Trophoblast cell (in vitro differentiated cells and primary cell): ENCODE data around the gene HDC.

Experiments
- DNase-seq, 2 donors: peaks; one replicate each; pipeline ENCODE4 v3.0.0-alpha.2; 2016
- H2AFZ ChIP-seq: 2 replicates; pipeline ENCODE4 v1.6.1; 2013; ENCODE audit warnings: low read length, moderate library complexity, mild to moderate bottlenecking; ENCODE audit not compliant: insufficient read depth, poor library complexity
- H2AK5ac ChIP-seq: 2 replicates; pipeline ENCODE4 v1.6.1; 2013; ENCODE audit warnings: mild to moderate bottlenecking, low read length
- H2BK120ac ChIP-seq: 2 replicates; pipeline ENCODE4 v1.6.1; 2013; ENCODE audit warnings: low read length, mild to moderate bottlenecking, moderate library complexity; ENCODE audit not compliant: insufficient read depth, poor library complexity
- H2BK12ac ChIP-seq: 2 replicates; pipeline ENCODE4 v1.6.1; 2013; ENCODE audit warnings: mild to moderate bottlenecking, low read length, moderate library complexity
- H2BK5ac ChIP-seq: 2 replicates; pipeline ENCODE4 v1.6.1; 2013; ENCODE audit warnings: low read length, low read depth, moderate library complexity, mild to moderate bottlenecking; ENCODE audit not compliant: poor library complexity
- H3K14ac ChIP-seq: 2 replicates; pipeline ENCODE4 v1.6.1; 2013; ENCODE audit warnings: mild to moderate bottlenecking, low read length
- H3K18ac ChIP-seq: 2 replicates; pipeline ENCODE4 v1.6.1; 2013; ENCODE audit warnings: mild to moderate bottlenecking, low read length
- H3K23ac ChIP-seq: 2 replicates; pipeline ENCODE4 v1.6.1; 2013; ENCODE audit warnings: low read length
- H3K27ac ChIP-seq: 2 replicates; pipeline ENCODE4 v1.5.1; 2013; ENCODE audit warnings: low read depth, mild to moderate bottlenecking, inconsistent platforms, low read length, moderate library complexity
- H3K27me3 ChIP-seq: 2 replicates; pipeline ENCODE4 v1.6.1; 2013; ENCODE audit warnings: inconsistent platforms, mild to moderate bottlenecking, low read length, moderate library complexity; ENCODE audit not compliant: insufficient read depth
- H3K36me3 ChIP-seq, 2 experiments: 1 replicate in 1 of 2; 2 replicates in 1 of 2; pipeline ENCODE4 v1.6.1; 2013; ENCODE audit warnings: low read length in 2 of 2, mild to moderate bottlenecking in 2 of 2, moderate library complexity in 1 of 2; ENCODE audit not compliant: insufficient read depth in 2 of 2, control insufficient read depth in 1 of 2
- H3K4ac ChIP-seq: 2 replicates; pipeline ENCODE4 v1.6.1; 2013; ENCODE audit warnings: low read depth, mild to moderate bottlenecking, low read length, moderate library complexity
- H3K4me1 ChIP-seq, 2 experiments: 1 replicate in 1 of 2; 2 replicates in 1 of 2; pipeline ENCODE4 v1.6.1; 2013; ENCODE audit warnings: low read length in 2 of 2, mild to moderate bottlenecking in 2 of 2, moderate library complexity in 1 of 2; ENCODE audit not compliant: insufficient read depth in 2 of 2, control insufficient read depth in 1 of 2
- H3K4me2 ChIP-seq: 2 replicates; pipeline ENCODE4 v1.6.1; 2013; ENCODE audit warnings: inconsistent platforms, mild to moderate bottlenecking, low read length, moderate library complexity
- H3K4me3 ChIP-seq: 2 replicates; pipeline ENCODE4 v1.5.1; 2013; ENCODE audit warnings: mild to moderate bottlenecking, low read depth, low read length, inconsistent platforms
- H3K79me1 ChIP-seq: one replicate; pipeline ENCODE4 v1.6.1; 2013; ENCODE audit warnings: low read length
- H3K79me2 ChIP-seq: 2 replicates; pipeline ENCODE4 v1.6.1; 2013; ENCODE audit warnings: low read length, mild to moderate bottlenecking; ENCODE audit not compliant: control insufficient read depth, insufficient read depth, poor library complexity
- H3K9ac ChIP-seq: 2 replicates; pipeline ENCODE4 v1.6.1; 2013; ENCODE audit warnings: mild to moderate bottlenecking, low read length
- H3K9me3 ChIP-seq: 2 replicates; pipeline ENCODE4 v1.6.1; 2013; ENCODE audit warnings: low read depth, mild to moderate bottlenecking, control low read depth, inconsistent platforms, low read length; ENCODE audit not compliant: insufficient read depth
- H4K12ac ChIP-seq: 2 replicates; pipeline ENCODE4 v1.6.1; 2013; ENCODE audit warnings: low read depth, mild to moderate bottlenecking, low read length, moderate library complexity
- H4K8ac ChIP-seq: 2 replicates; pipeline ENCODE4 v1.6.1; 2013; ENCODE audit warnings: low read depth, mild to moderate bottlenecking, low read length, moderate library complexity
- H4K91ac ChIP-seq: one replicate; pipeline ENCODE4 v1.6.1; 2013; ENCODE audit warnings: low read depth, mild to moderate bottlenecking, low read length, moderate library complexity
- WGBS: extraction: QIAGEN DNeasy Blood & Tissue Kit; methylation state at CpG from one replicate; pipeline ENCODE4 v1.1.7; 2013; ENCODE audit warnings: missing lambda C conversion rate; ENCODE audit not compliant: insufficient read length, insufficient coverage; ENCODE audit errors: extremely low coverage; 5-methylcytosine and 5-hydroxymethylcytosine counted together

Gene HDC

DNA sequence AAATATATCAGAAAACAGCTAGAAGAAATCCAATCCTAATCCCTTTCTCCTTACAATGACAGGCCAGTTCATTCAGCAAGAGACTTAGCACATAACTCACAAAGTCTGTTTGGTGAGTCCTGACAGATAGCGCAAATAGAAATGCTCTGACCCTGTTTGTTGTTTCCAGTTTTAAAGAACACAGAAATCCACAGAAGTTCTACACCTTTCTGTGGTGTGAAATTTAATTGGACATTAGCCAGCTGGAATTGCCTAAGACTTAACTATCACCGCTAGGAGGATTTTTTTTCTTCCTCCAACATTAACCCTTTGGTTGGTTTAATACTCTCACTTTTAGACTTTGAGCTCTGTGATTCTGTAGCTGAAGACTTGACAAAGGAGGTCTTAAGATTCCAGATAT lies 30.8 kb downstream of the HDC start:
- no peak overlapping the region for H3K9ac ChIP-seq
- H2BK5ac ChIP-seq = no peak overlapping the region
- H4K8ac ChIP-seq = no peak overlapping the region
- no peaks in the 10 kb centered on the region for H3K4me1 ChIP-seq
- no peak overlapping the region for H3K23ac ChIP-seq
- no peaks in the 10 kb centered on the region for H3K9me3 ChIP-seq
- no peaks in the 10 kb centered on the region for H3K79me1 ChIP-seq
- no peak overlapping the region for H2BK120ac ChIP-seq
- H3K27ac ChIP-seq = no peak overlapping the region
- H2AK5ac ChIP-seq = no peak overlapping the region
- no peak for DNase-seq
- no peak overlapping the region for H3K14ac ChIP-seq
- H2AFZ ChIP-seq = no peak overlapping the region
- no peaks in the 10 kb centered on the region for H3K27me3 ChIP-seq
- H3K79me2 ChIP-seq = no peaks in the 10 kb centered on the region
- no peak overlapping the region for H2BK12ac ChIP-seq
- no peak overlapping the region for H4K91ac ChIP-seq
- H3K18ac ChIP-seq = no peak overlapping the region
- H3K4me3 ChIP-seq = no peak overlapping the region
- no peak overlapping the region for H3K4ac ChIP-seq
- H4K12ac ChIP-seq = no peak overlapping the region
- no CpG with 5 or more reads among the region's 2 CpGs for WGBS
- H3K36me3 ChIP-seq = no peaks in the 10 kb centered on the region
- H3K4me2 ChIP-seq = no peak overlapping the region

DNA sequence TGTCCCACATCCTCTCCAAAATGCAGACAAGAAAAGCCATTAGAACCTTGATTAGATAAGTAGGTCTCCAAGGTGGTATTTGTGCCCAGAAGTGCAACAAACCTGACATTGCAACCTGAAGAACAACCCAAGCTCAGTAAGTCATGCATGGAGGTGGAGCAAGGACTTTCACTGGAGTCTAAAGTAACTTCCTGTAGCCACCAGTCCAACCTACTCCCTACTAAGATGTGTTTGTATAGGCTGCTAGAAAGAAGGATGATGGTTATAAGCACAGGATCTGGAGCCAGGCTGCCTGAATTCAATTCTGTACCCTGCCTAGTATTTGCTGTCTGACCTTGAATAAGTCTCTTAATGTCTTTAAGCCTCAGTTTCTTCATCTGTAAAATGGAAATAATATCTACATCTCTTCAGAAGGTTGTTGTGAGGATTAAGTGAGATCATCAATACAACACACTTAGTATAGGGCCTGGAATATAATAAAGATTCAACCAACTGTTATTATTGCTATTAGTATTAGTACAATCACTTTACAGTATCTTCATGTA lies 32.3 kb downstream of the HDC start:
- no peaks in the 10 kb centered on the region for H3K79me1 ChIP-seq
- no peak overlapping the region for H4K12ac ChIP-seq

DNA sequence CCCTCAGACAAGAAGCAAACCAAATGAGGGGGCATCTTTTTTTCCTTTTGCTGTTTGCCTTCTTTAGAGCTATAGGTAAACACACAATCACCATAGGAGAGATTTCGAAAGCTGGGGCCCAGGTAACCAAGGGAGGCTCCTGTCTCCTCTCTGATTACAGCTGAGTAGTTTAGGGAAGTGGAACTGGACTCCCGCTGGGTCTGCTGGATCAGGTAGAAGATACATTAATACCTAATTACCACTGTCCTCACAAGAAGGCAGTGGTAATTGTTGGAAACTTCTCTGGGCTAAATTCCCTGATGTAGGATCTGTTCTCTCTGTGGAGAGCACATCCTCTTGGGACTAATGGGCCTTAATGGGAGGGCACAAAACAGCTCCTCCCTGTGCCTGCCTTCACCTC lies 32.7 kb downstream of the HDC start:
- no peak overlapping the region for H2BK12ac ChIP-seq
- no peak overlapping the region for H3K9ac ChIP-seq
- H4K12ac ChIP-seq = no peak overlapping the region
- no peaks in the 10 kb centered on the region for H3K79me1 ChIP-seq
- no peak overlapping the region for H2BK5ac ChIP-seq
- H3K4me2 ChIP-seq = no peak overlapping the region
- no peak for DNase-seq
- no CpG with 5 or more reads among the region's 2 CpGs for WGBS
- H4K91ac ChIP-seq = no peak overlapping the region
- no peaks in the 10 kb centered on the region for H3K4me1 ChIP-seq
- no peak overlapping the region for H3K27ac ChIP-seq
- no peak overlapping the region for H4K8ac ChIP-seq
- H3K4ac ChIP-seq = no peak overlapping the region
- H3K79me2 ChIP-seq = no peaks in the 10 kb centered on the region
- no peak overlapping the region for H2BK120ac ChIP-seq
- no peaks in the 10 kb centered on the region for H3K9me3 ChIP-seq
- no peak overlapping the region for H2AK5ac ChIP-seq
- H3K14ac ChIP-seq = no peak overlapping the region
- no peak overlapping the region for H2AFZ ChIP-seq
- no peak overlapping the region for H3K18ac ChIP-seq
- no peaks in the 10 kb centered on the region for H3K27me3 ChIP-seq
- H3K4me3 ChIP-seq = no peak overlapping the region
- H3K23ac ChIP-seq = no peak overlapping the region
- no peaks in the 10 kb centered on the region for H3K36me3 ChIP-seq

More for the DNA sequence above, 32.3 kb downstream of the HDC start:
- Histone ChIP-seq H3K18ac (no peak overlapping the region), H3K4me3 (no peak overlapping the region), H2BK5ac (no peak overlapping the region), H2AFZ (no peak overlapping the region), H3K4me1 (no peaks in the 10 kb centered on the region), H2AK5ac (no peak overlapping the region), H2BK120ac (no peak overlapping the region), H3K9ac (no peak overlapping the region), H2BK12ac (no peak overlapping the region), H3K4ac (no peak overlapping the region), H4K8ac (no peak overlapping the region), H3K79me2 (no peaks in the 10 kb centered on the region), H3K23ac (no peak overlapping the region), H3K9me3 (no peaks in the 10 kb centered on the region), H3K14ac (no peak overlapping the region), H3K27ac (no peak overlapping the region), H4K91ac (no peak overlapping the region), H3K36me3 (no peaks in the 10 kb centered on the region), H3K4me2 (no peak overlapping the region), H3K27me3 (no peaks in the 10 kb centered on the region)
- DNase-seq = no peak

DNA sequence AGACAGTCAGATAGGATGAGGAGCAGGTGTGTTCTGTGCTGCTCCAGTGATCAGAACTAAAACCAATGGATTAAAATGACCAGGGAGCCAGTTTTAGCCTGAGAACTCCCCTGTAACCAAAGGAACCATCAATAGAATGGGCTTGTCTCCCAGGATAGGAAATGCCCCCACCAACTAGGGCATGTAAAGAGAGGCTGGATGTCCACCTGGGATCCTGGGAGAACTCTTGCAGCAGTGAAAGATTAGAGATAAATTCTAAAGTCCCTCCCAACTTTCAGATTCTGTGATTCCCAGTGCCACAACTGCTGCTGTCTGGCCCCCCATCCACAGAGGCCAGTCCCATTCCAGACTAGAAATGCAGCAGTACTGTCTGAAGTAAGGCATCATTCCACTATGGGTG lies 33.8 kb downstream of the HDC start:
- Histone ChIP-seq H4K8ac (no peak overlapping the region), H3K79me1 (no peaks in the 10 kb centered on the region), H3K36me3 (no peaks in the 10 kb centered on the region), H2BK120ac (no peak overlapping the region), H3K18ac (no peak overlapping the region), H2BK5ac (no peak overlapping the region), H3K23ac (no peak overlapping the region), H3K4ac (no peak overlapping the region), H3K27ac (no peak overlapping the region), H3K27me3 (no peaks in the 10 kb centered on the region), H3K14ac (no peak overlapping the region), H2BK12ac (no peak overlapping the region), H3K4me3 (no peak overlapping the region), H4K91ac (no peak overlapping the region), H3K9me3 (no peaks in the 10 kb centered on the region), H3K4me1 (no peaks in the 10 kb centered on the region), H3K4me2 (no peak overlapping the region), H4K12ac (no peak overlapping the region), H2AK5ac (no peak overlapping the region), H3K9ac (no peak overlapping the region), H3K79me2 (no peaks in the 10 kb centered on the region), H2AFZ (no peak overlapping the region)
- no peak for DNase-seq
